HL-60/S4 (cell line): ENCODE data around the gene S100A8.
"Not testable (repeated sequence)": the region's sequence is repeated elsewhere in the genome, so short reads cannot be mapped to it uniquely, and the experiment has no call there.

Experiments used
- in situ Hi-C: fragments of 300-500 bp; cut with MboI; formaldehyde crosslinking; loops from 2 replicates; pipeline ENCODE4 v1.14.3; 2022; ENCODE audit warnings: low sequenced_read_pairs

Gene S100A8

GRCh38 chr1:153417136-153417888 is 26.4 kb upstream of the S100A8 start:
- in situ Hi-C loops, result no loop called here

- in situ Hi-C loops, result no loop called here
These were observed 25.1 kb upstream of the S100A8 start, which contains the start of gene S100A7A for GRCh38 chr1:153415850-153416570. TSS of gene S100A7A (plus strand) at chr1:153416520. CDS start at chr1:153418083, 1,563 bp downstream.

- in situ Hi-C loops, result not testable (repeated sequence)
These were observed 23.1 kb upstream of the S100A8 start for GRCh38 chr1:153413961-153414360.

GRCh38 chr1:153407274-153407673 is 16.4 kb upstream of the S100A8 start:
- in situ Hi-C loops, result not testable (repeated sequence)

GRCh38 chr1:153405825-153406599 is 15.1 kb upstream of the S100A8 start:
- in situ Hi-C loops, result not testable (repeated sequence)

- in situ Hi-C loops, result loop anchor here (5.0 kb wide), 1 partner anchor 42 kb away; no protein-coding TSS in a partner anchor
These were observed 13.9 kb upstream of the S100A8 start for GRCh38 chr1:153404768-153405167.

- in situ Hi-C loops, result loop anchor here (5.0 kb wide), 1 partner anchor 42 kb away; no protein-coding TSS in a partner anchor
These were observed 13.3 kb upstream of the S100A8 start for GRCh38 chr1:153404086-153404635.

- in situ Hi-C loops, result loop anchor here (5.0 kb wide), 1 partner anchor 41 kb away; no protein-coding TSS in a partner anchor
These were observed 12.7 kb upstream of the S100A8 start for GRCh38 chr1:153403421-153404085.

- in situ Hi-C loops, result loop anchor here (5.0 kb wide), 1 partner anchor 40 kb away; no protein-coding TSS in a partner anchor
These were observed 11.4 kb upstream of the S100A8 start for GRCh38 chr1:153402226-153402625.

- in situ Hi-C loops, result loop anchor here (5.0 kb wide), 1 partner anchor 39 kb away; no protein-coding TSS in a partner anchor
These were observed 10.6 kb upstream of the S100A8 start for GRCh38 chr1:153401461-153401860.

- in situ Hi-C loops, result loop anchor here (5.0 kb wide), 1 partner anchor 38 kb away; no protein-coding TSS in a partner anchor
These were observed 9.4 kb upstream of the S100A8 start for GRCh38 chr1:153400244-153400643.

GRCh38 chr1:153399401-153400055 is 8.7 kb upstream of the S100A8 start:
- in situ Hi-C loops, result loop anchor here (5.0 kb wide), 1 partner anchor 37 kb away; no protein-coding TSS in a partner anchor

GRCh38 chr1:153397924-153398651 is 7.2 kb upstream of the S100A8 start:
- in situ Hi-C loops, result no loop called here

GRCh38 chr1:153397051-153397923 is 6.4 kb upstream of the S100A8 start:
- in situ Hi-C loops, result no loop called here

- in situ Hi-C loops, result no loop called here
These were observed 5.6 kb upstream of the S100A8 start for GRCh38 chr1:153396461-153396860.

- in situ Hi-C loops, result no loop called here
These were observed 4.9 kb upstream of the S100A8 start for GRCh38 chr1:153395776-153396175.

GRCh38 chr1:153395136-153395685 is 4.3 kb upstream of the S100A8 start:
- in situ Hi-C loops, result no loop called here

GRCh38 chr1:153394391-153394790 is 3.5 kb upstream of the S100A8 start:
- in situ Hi-C loops, result no loop called here
